WTC11 (cell line): Measurements from ENCODE around the gene CDH7. TPM values are rescaled to one million over a fixed set of nuclear protein-coding genes. Genes with fewer than 3 reads are reported as not detected.

ENCODE experiments used
- AFF4 ChIP-seq: sonication (generic); formaldehyde crosslinking; IDR thresholded peaks from 2 replicates; pipeline ENCODE4 v1.8.1; 2023; ENCODE audit warnings: mild to moderate bottlenecking, missing genetic modification reagents, borderline replicate concordance
- ATF3 ChIP-seq: sonication (generic); formaldehyde crosslinking; conservative IDR thresholded peaks from 2 replicates; pipeline ENCODE4 v1.8.1; 2022; ENCODE audit warnings: mild to moderate bottlenecking, missing genetic modification reagents
- FOXP1 ChIP-seq: sonication (generic); formaldehyde crosslinking; IDR thresholded peaks from 2 replicates; pipeline ENCODE4 v1.8.0; 2022; ENCODE audit warnings: missing genetic modification reagents, mild to moderate bottlenecking, moderate library complexity, borderline replicate concordance
- FOXP4 ChIP-seq: sonication (generic); formaldehyde crosslinking; IDR thresholded peaks from 2 replicates; pipeline ENCODE4 v1.8.0; 2022; ENCODE audit warnings: mild to moderate bottlenecking, missing genetic modification reagents
- GABPB1 ChIP-seq: sonication (generic); formaldehyde crosslinking; IDR thresholded peaks from 2 replicates; pipeline ENCODE4 v1.8.1; 2023; ENCODE audit warnings: mild to moderate bottlenecking, missing genetic modification reagents
- GRHL2 ChIP-seq: fragments of 250-450 bp; sonication (Bioruptor Pico); IDR thresholded peaks from 2 replicates; pipeline ENCODE4 v1.8.0; 2022; ENCODE audit warnings: mild to moderate bottlenecking, moderate library complexity; ENCODE audit not compliant: insufficient replicate concordance, severe bottlenecking
- HMGA2 ChIP-seq: fragments of 250-450 bp; sonication (Bioruptor Pico); IDR thresholded peaks from 2 replicates; pipeline ENCODE4 v1.4.0; 2021; ENCODE audit warnings: mild to moderate bottlenecking, moderate library complexity
- JAZF1 ChIP-seq: fragments of 250-450 bp; sonication (Bioruptor Pico); IDR thresholded peaks from 2 replicates; pipeline ENCODE4 v1.9.0; 2021; ENCODE audit warnings: moderate library complexity, mild to moderate bottlenecking, inconsistent platforms
- JUN ChIP-seq: sonication (generic); formaldehyde crosslinking; IDR thresholded peaks from 2 replicates; pipeline ENCODE4 v1.8.0; 2023; ENCODE audit warnings: mild to moderate bottlenecking, missing genetic modification reagents
- KAT7 ChIP-seq: sonication (generic); formaldehyde crosslinking; IDR thresholded peaks from 2 replicates; pipeline ENCODE4 v1.8.1; 2023; ENCODE audit warnings: missing genetic modification reagents, mild to moderate bottlenecking, borderline replicate concordance
- MYBL2 ChIP-seq: sonication (generic); formaldehyde crosslinking; IDR thresholded peaks from 2 replicates; pipeline ENCODE4 v1.8.1; 2023; ENCODE audit warnings: mild to moderate bottlenecking, moderate library complexity, missing genetic modification reagents
- ZNF263 ChIP-seq: sonication (generic); formaldehyde crosslinking; IDR thresholded peaks from 2 replicates; pipeline ENCODE4 v1.8.1; 2022; ENCODE audit warnings: low read depth, mild to moderate bottlenecking, moderate library complexity, missing genetic modification reagents
- ZSCAN18 ChIP-seq: fragments of 250-450 bp; sonication (Bioruptor Pico); IDR thresholded peaks from 2 replicates; pipeline ENCODE4 v2.1.2; 2022; ENCODE audit warnings: mild to moderate bottlenecking, moderate library complexity
- total RNA-seq: library from RNA; stranded (reverse); gene quantifications from 3 replicates; pipeline ENCODE4 v1.2.3, GENCODE V29; 2021
- TF ChIP-seq, protein P1 (sequence below): sonication (generic); formaldehyde crosslinking; IDR thresholded peaks from 2 replicates; pipeline ENCODE4 v1.8.0; 2022; ENCODE audit warnings: missing genetic modification reagents
- TF ChIP-seq, protein P2 (sequence below): sonication (generic); formaldehyde crosslinking; IDR thresholded peaks from 2 replicates; pipeline ENCODE4 v1.8.1; 2023; ENCODE audit warnings: mild to moderate bottlenecking, moderate library complexity, missing genetic modification reagents
- TF ChIP-seq, protein P3 (sequence below): sonication (generic); formaldehyde crosslinking; IDR thresholded peaks from 2 replicates; pipeline ENCODE4 v1.8.0; 2022; ENCODE audit warnings: mild to moderate bottlenecking, missing genetic modification reagents

Gene CDH7
- total RNA-seq, 1 experiment from 2014 or later = 1.3 TPM

DNA sequence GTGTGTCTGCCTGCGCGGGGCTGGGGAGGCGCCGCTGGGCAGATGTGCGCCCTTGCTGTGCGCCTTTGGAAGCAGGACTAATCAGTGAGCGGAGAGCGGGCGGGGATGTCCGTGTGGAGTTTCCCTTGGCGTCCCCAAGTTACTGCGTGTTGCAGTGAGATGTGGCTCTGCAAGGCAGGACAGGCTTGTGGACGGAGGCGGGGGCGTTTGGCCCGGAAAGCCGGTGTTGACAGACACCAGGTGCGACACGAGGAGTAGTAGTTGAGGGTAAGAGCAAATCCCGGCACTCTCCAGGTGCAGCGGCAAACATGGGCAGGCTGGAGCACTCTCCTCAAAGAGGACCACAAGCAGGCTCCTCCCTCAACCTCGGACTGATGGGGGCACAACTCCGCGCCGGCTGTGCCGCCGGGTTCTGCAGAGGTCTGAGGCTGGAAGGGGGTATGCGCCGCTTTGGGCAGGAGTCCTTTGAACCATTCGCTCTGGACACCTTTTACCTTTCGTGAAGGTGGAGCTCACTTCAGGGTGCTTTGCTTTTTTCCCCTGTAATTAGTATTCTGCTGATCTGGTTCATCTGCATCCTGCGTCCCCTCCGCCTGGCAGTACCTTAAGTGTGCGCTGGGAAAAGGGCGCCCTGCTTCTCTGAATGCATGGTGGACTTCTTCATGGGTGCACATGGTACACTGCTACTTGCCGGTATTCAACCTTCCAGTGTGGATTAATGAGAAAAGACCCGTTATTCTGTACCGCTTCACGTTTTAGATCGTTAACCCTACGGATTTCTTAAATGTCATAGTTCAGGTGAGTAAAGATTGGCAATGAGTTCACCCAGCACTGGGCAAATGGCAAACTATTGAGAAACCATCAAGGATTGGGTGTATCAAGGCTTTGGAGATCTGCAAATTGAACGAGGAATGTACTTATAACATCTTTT lies 608 bp downstream of the CDH7 start (continued):
- TF ChIP-seq, protein P1, sequence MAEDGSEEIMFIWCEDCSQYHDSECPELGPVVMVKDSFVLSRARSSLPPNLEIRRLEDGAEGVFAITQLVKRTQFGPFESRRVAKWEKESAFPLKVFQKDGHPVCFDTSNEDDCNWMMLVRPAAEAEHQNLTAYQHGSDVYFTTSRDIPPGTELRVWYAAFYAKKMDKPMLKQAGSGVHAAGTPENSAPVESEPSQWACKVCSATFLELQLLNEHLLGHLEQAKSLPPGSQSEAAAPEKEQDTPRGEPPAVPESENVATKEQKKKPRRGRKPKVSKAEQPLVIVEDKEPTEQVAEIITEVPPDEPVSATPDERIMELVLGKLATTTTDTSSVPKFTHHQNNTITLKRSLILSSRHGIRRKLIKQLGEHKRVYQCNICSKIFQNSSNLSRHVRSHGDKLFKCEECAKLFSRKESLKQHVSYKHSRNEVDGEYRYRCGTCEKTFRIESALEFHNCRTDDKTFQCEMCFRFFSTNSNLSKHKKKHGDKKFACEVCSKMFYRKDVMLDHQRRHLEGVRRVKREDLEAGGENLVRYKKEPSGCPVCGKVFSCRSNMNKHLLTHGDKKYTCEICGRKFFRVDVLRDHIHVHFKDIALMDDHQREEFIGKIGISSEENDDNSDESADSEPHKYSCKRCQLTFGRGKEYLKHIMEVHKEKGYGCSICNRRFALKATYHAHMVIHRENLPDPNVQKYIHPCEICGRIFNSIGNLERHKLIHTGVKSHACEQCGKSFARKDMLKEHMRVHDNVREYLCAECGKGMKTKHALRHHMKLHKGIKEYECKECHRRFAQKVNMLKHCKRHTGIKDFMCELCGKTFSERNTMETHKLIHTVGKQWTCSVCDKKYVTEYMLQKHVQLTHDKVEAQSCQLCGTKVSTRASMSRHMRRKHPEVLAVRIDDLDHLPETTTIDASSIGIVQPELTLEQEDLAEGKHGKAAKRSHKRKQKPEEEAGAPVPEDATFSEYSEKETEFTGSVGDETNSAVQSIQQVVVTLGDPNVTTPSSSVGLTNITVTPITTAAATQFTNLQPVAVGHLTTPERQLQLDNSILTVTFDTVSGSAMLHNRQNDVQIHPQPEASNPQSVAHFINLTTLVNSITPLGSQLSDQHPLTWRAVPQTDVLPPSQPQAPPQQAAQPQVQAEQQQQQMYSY = peak; percentile 56
- TF ChIP-seq, protein P2, sequence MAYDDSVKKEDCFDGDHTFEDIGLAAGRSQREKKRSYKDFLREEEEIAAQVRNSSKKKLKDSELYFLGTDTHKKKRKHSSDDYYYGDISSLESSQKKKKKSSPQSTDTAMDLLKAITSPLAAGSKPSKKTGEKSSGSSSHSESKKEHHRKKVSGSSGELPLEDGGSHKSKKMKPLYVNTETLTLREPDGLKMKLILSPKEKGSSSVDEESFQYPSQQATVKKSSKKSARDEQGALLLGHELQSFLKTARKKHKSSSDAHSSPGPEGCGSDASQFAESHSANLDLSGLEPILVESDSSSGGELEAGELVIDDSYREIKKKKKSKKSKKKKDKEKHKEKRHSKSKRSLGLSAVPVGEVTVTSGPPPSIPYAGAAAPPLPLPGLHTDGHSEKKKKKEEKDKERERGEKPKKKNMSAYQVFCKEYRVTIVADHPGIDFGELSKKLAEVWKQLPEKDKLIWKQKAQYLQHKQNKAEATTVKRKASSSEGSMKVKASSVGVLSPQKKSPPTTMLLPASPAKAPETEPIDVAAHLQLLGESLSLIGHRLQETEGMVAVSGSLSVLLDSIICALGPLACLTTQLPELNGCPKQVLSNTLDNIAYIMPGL (CRISPR knock-in tag) = peak; percentile 49; the same call in 1 of the 2 replicates
- TF ChIP-seq GABPB1 = no peak
- TF ChIP-seq FOXP1 (CRISPR knock-in tag) = peak; percentile 61; the same call in 1 of the 2 replicates
- no peak for TF ChIP-seq AFF4
- no peak for TF ChIP-seq KAT7 (CRISPR knock-in tag)
- no peak for TF ChIP-seq JAZF1 (CRISPR knock-in tag)
- TF ChIP-seq ATF3 (CRISPR knock-in tag) = no peak
- TF ChIP-seq, protein P3, sequence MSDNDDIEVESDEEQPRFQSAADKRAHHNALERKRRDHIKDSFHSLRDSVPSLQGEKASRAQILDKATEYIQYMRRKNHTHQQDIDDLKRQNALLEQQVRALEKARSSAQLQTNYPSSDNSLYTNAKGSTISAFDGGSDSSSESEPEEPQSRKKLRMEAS (CRISPR knock-in tag) = peak; percentile 62
- TF ChIP-seq ZNF263 (CRISPR knock-in tag) = peak; percentile 99
- TF ChIP-seq GRHL2 = no peak
- no peak for TF ChIP-seq MYBL2 (CRISPR knock-in tag)
- no peak for TF ChIP-seq JUN
- no peak; the same call in 1 of the 2 replicates for TF ChIP-seq FOXP4 (CRISPR knock-in tag)
- TF ChIP-seq HMGA2 = no peak
- TF ChIP-seq ZSCAN18 (CRISPR knock-in tag) = no peak
- TF ChIP-seq, all 79 proteins: peak for 9
